ENCODE data around the gene CCSAP. TPM values are rescaled to one million over a fixed set of nuclear protein-coding genes. Genes with fewer than 3 reads are reported as not detected.

CCSAP gene
- polyA plus RNA-seq, 1 of the 3 experiments (the other 2 are of a cell fraction), result 1.8 TPM

GRCh38 chr1:229287267-229287666 lies 55.6 kb downstream of the CCSAP start (continued):
- TF ChIP-seq, protein P1, sequence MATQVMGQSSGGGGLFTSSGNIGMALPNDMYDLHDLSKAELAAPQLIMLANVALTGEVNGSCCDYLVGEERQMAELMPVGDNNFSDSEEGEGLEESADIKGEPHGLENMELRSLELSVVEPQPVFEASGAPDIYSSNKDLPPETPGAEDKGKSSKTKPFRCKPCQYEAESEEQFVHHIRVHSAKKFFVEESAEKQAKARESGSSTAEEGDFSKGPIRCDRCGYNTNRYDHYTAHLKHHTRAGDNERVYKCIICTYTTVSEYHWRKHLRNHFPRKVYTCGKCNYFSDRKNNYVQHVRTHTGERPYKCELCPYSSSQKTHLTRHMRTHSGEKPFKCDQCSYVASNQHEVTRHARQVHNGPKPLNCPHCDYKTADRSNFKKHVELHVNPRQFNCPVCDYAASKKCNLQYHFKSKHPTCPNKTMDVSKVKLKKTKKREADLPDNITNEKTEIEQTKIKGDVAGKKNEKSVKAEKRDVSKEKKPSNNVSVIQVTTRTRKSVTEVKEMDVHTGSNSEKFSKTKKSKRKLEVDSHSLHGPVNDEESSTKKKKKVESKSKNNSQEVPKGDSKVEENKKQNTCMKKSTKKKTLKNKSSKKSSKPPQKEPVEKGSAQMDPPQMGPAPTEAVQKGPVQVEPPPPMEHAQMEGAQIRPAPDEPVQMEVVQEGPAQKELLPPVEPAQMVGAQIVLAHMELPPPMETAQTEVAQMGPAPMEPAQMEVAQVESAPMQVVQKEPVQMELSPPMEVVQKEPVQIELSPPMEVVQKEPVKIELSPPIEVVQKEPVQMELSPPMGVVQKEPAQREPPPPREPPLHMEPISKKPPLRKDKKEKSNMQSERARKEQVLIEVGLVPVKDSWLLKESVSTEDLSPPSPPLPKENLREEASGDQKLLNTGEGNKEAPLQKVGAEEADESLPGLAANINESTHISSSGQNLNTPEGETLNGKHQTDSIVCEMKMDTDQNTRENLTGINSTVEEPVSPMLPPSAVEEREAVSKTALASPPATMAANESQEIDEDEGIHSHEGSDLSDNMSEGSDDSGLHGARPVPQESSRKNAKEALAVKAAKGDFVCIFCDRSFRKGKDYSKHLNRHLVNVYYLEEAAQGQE (IDR thresholded peaks at IDR 0.05; ENCODE audit: low read depth, low read length), result no peak
- TF ChIP-seq RAD21 (IDR thresholded peaks at IDR 0.05; ENCODE audit: low read length) (no peak), POLR2AphosphoS5 (IDR thresholded peaks at IDR 0.05; ENCODE audit: low read depth, low read length) (no peak), SIN3A (IDR thresholded peaks at IDR 0.05; ENCODE audit: borderline replicate concordance, low read depth, low read length) (no peak)

GRCh38 chr1:229286099-229286766 lies 56.6 kb downstream of the CCSAP start:
- no peak overlapping the region for H3K4me2 ChIP-seq
- H4K20me1 ChIP-seq (ENCODE audit: insufficient read depth), result peaks cover 3% of the 10 kb centered on the region; the same call in 1 of the 2 replicates
- no peak overlapping the region for H3K4me3 ChIP-seq (ENCODE audit: low read depth in 2 of 2, low read length in 1 of 2)
- CTCF ChIA-PET, result no interaction called here
- 94% methylated on average over 2 of the region's 2 CpGs for WGBS (ENCODE audit: low lambda C conversion rate)
- H3K79me2 ChIP-seq (ENCODE audit: insufficient read depth), result peaks cover 57% of the 10 kb centered on the region
- no peak overlapping the region for H3K9ac ChIP-seq
- POLR2A ChIA-PET, result no interaction called here
- peaks cover 14% of the 10 kb centered on the region for H3F3A ChIP-seq (replicated peaks; ENCODE audit: insufficient read depth)
- peaks cover 0 to 4% of the 10 kb centered on the region in 2 experiments; a peak in 2 of 4 replicates for H3K4me1 ChIP-seq (ENCODE audit: control insufficient read depth in 1 of 2, insufficient read depth in 2 of 2, low read depth in 1 of 2, low read length in 1 of 2)
- H3K27me3 ChIP-seq (ENCODE audit: insufficient read depth), result no peaks in the 10 kb centered on the region
- H3K36me3 ChIP-seq (replicated peaks in 1 of 2; ENCODE audit: control insufficient read depth in 1 of 2, insufficient read depth in 2 of 2, low read length in 1 of 2), result peaks cover 32 to 43% of the 10 kb centered on the region in 2 experiments
- H3K9me2 ChIP-seq, result no peaks in the 10 kb centered on the region
- no peaks in the 10 kb centered on the region for H3K9me3 ChIP-seq
- TF ChIP-seq NRF1 (IDR thresholded peaks at IDR 0.05; ENCODE audit: low read depth, low read length) (no peak), USF1 (IDR thresholded peaks at IDR 0.05; ENCODE audit: borderline replicate concordance, low read depth) (no peak), RAD21 (IDR thresholded peaks at IDR 0.05; ENCODE audit: low read length) (no peak), GATA2 (CRISPR knock-in tag; IDR thresholded peaks at IDR 0.05) (no peak), SMC3 (IDR thresholded peaks at IDR 0.05; ENCODE audit: low read depth, low read length) (no peak), FOSL2 (IDR thresholded peaks at IDR 0.05; ENCODE audit: borderline replicate concordance, low read depth) (no peak), MXI1 (IDR thresholded peaks at IDR 0.05; ENCODE audit: low read depth, low read length) (no peak), TEAD4 (IDR thresholded peaks at IDR 0.05; ENCODE audit: borderline replicate concordance, insufficient read depth) (no peak), SIN3A (IDR thresholded peaks at IDR 0.05; ENCODE audit: borderline replicate concordance, low read depth, low read length) (no peak), RXRA (IDR thresholded peaks at IDR 0.05; ENCODE audit: borderline replicate concordance, low read depth) (no peak), TCF12 (IDR thresholded peaks at IDR 0.05) (no peak), CTCF (IDR thresholded peaks at IDR 0.05) (no peak), FOXJ3 (CRISPR knock-in tag; IDR thresholded peaks at IDR 0.05) (no peak), NFIC (IDR thresholded peaks at IDR 0.05; ENCODE audit: borderline replicate concordance) (no peak), USF2 (IDR thresholded peaks at IDR 0.05; ENCODE audit: borderline replicate concordance, low read depth, low read length) (no peak), MEF2A (IDR thresholded peaks at IDR 0.05; ENCODE audit: borderline replicate concordance, low read depth) (no peak), MAX (IDR thresholded peaks at IDR 0.05; ENCODE audit: low read depth) (no peak), ELF1 (IDR thresholded peaks at IDR 0.05) (no peak)
- no peak overlapping the region for H3K27ac ChIP-seq (ENCODE audit: low read depth in 2 of 2, low read length in 1 of 2)
- H2AFZ ChIP-seq (ENCODE audit: low read depth), result no peak overlapping the region
- DNase-seq, result no peak
